ENCODE measurements around the gene FBXO17. TPM values are rescaled to one million over a fixed set of nuclear protein-coding genes. Genes with fewer than 3 reads are reported as not detected.

The FBXO17 gene
- total RNA-seq, 1 donor from 2014 or later: 44.9 TPM

- Mint-ChIP-seq H3K36me3 (ENCODE audit: unreplicated experiment) (no peaks in the 10 kb centered on the region), H3K4me3 (ENCODE audit: unreplicated experiment) (no peak overlapping the region), H3K27ac (ENCODE audit: unreplicated experiment) (no peak overlapping the region), H3K4me1 (ENCODE audit: unreplicated experiment) (peaks cover 9% of the 10 kb centered on the region), H3K27me3 (ENCODE audit: unreplicated experiment) (peaks cover 5% of the 10 kb centered on the region), H3K9me3 (ENCODE audit: unreplicated experiment) (peaks cover 4% of the 10 kb centered on the region)
- no peak for TF ChIP-seq CTCF (IDR thresholded peaks at IDR 0.05)
- no peak for DNase-seq (ENCODE audit: extremely low spot score, unreplicated experiment)
These were observed 5.2 kb upstream of the FBXO17 start for GRCh38 chr19:38980583-38981374.

- Mint-ChIP-seq H3K27ac (ENCODE audit: unreplicated experiment) (no peak overlapping the region), H3K9me3 (ENCODE audit: unreplicated experiment) (peaks cover 4% of the 10 kb centered on the region), H3K27me3 (ENCODE audit: unreplicated experiment) (no peaks in the 10 kb centered on the region), H3K36me3 (ENCODE audit: unreplicated experiment) (no peaks in the 10 kb centered on the region), H3K4me3 (ENCODE audit: unreplicated experiment) (no peak overlapping the region), H3K4me1 (ENCODE audit: unreplicated experiment) (peaks cover 13% of the 10 kb centered on the region)
- DNase-seq (ENCODE audit: extremely low spot score, unreplicated experiment): no peak
- TF ChIP-seq CTCF (IDR thresholded peaks at IDR 0.05): no peak
These were observed 4.3 kb upstream of the FBXO17 start for GRCh38 chr19:38979812-38980211.

- H3K27me3 Mint-ChIP-seq (ENCODE audit: unreplicated experiment): no peaks in the 10 kb centered on the region
- no peak overlapping the region for H3K27ac Mint-ChIP-seq (ENCODE audit: unreplicated experiment)
- DNase-seq (ENCODE audit: extremely low spot score, unreplicated experiment): no peak
- H3K4me1 Mint-ChIP-seq (ENCODE audit: unreplicated experiment): peaks cover 22% of the 10 kb centered on the region
- no peak for TF ChIP-seq CTCF (IDR thresholded peaks at IDR 0.05)
- H3K4me3 Mint-ChIP-seq (ENCODE audit: unreplicated experiment): no peak overlapping the region
- H3K9me3 Mint-ChIP-seq (ENCODE audit: unreplicated experiment): peaks cover 4% of the 10 kb centered on the region
- H3K36me3 Mint-ChIP-seq (ENCODE audit: unreplicated experiment): no peaks in the 10 kb centered on the region
These were observed 2.8 kb upstream of the FBXO17 start for GRCh38 chr19:38978326-38978689.

- DNase-seq (ENCODE audit: extremely low spot score, unreplicated experiment): no peak
- TF ChIP-seq CTCF (IDR thresholded peaks at IDR 0.05): no peak
- H3K9me3 Mint-ChIP-seq (ENCODE audit: unreplicated experiment): peaks cover 4% of the 10 kb centered on the region
- H3K4me1 Mint-ChIP-seq (ENCODE audit: unreplicated experiment): peaks cover 22% of the 10 kb centered on the region
- H3K27ac Mint-ChIP-seq (ENCODE audit: unreplicated experiment): no peak overlapping the region
- H3K36me3 Mint-ChIP-seq (ENCODE audit: unreplicated experiment): no peaks in the 10 kb centered on the region
- no peak overlapping the region for H3K4me3 Mint-ChIP-seq (ENCODE audit: unreplicated experiment)
- H3K27me3 Mint-ChIP-seq (ENCODE audit: unreplicated experiment): no peaks in the 10 kb centered on the region
These were observed 2.1 kb upstream of the FBXO17 start for GRCh38 chr19:38977445-38978325.

- Mint-ChIP-seq H3K27me3 (ENCODE audit: unreplicated experiment) (no peaks in the 10 kb centered on the region), H3K27ac (ENCODE audit: unreplicated experiment) (peak overlapping the region; percentile 96), H3K4me3 (ENCODE audit: unreplicated experiment) (peak overlapping the region; percentile 93), H3K9me3 (ENCODE audit: unreplicated experiment) (peaks cover 4% of the 10 kb centered on the region), H3K4me1 (ENCODE audit: unreplicated experiment) (peaks cover 26% of the 10 kb centered on the region), H3K36me3 (ENCODE audit: unreplicated experiment) (peaks cover 6% of the 10 kb centered on the region)
- TF ChIP-seq CTCF (IDR thresholded peaks at IDR 0.05): no peak
- no peak for DNase-seq (ENCODE audit: extremely low spot score, unreplicated experiment)
These were observed 324 bp upstream of the FBXO17 start for GRCh38 chr19:38975861-38976271.
